ENCODE data around the gene DNAJA2. TPM values are rescaled to one million over a fixed set of nuclear protein-coding genes. Genes with fewer than 3 reads are reported as not detected.
A peak's percentile ranks its signal among the peaks of the same experiment; 100 is the strongest.
"Not testable (repeated sequence)": the region's sequence is repeated elsewhere in the genome, so short reads cannot be mapped to it uniquely, and the experiment has no call there.

The DNAJA2 gene
- polyA plus RNA-seq, 1 donor from 2014 or later, result 99.5 TPM

DNA sequence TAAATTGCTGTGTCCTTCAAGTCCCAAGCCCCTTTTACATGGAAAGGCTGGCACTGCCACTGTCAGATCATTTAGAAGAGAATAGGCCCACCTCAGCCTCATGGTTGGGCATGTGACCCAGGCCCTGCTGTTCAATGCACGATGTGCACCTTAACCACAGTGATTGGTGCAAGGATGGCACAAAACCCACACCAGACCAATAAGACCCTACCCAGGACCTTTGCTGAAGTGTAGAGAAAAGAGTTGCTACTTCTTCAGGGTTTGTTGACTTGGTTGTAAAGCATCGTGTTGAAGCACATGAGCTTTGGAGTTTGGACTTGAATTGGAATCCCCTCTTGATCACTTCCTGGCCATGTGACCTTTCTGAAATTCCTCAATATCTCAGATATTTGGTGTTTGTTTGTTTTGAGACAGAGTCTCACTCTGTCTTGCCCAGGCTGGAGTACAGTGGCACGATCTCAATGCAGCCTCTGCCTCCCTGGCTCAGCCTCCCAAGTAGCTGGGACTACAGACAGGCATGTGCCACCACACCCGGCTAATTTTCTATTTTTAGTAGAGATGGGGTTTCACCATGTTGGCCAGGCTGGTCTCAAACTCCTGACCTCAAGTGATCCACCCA, 24.8 kb downstream of the DNAJA2 start:
- no peak for TF ChIP-seq EZH2 (IDR thresholded peaks at IDR 0.05; ENCODE audit: borderline replicate concordance, insufficient read depth, low read length, poor library complexity, severe bottlenecking)
- TF ChIP-seq SMC3 (conservative IDR thresholded peaks at IDR 0.05; ENCODE audit: poor library complexity), result no peak
- no peak for TF ChIP-seq POLR2AphosphoS5 (IDR thresholded peaks at IDR 0.05)
- TF ChIP-seq RAD21 (conservative IDR thresholded peaks at IDR 0.05), result no peak
- TF ChIP-seq, protein P1, sequence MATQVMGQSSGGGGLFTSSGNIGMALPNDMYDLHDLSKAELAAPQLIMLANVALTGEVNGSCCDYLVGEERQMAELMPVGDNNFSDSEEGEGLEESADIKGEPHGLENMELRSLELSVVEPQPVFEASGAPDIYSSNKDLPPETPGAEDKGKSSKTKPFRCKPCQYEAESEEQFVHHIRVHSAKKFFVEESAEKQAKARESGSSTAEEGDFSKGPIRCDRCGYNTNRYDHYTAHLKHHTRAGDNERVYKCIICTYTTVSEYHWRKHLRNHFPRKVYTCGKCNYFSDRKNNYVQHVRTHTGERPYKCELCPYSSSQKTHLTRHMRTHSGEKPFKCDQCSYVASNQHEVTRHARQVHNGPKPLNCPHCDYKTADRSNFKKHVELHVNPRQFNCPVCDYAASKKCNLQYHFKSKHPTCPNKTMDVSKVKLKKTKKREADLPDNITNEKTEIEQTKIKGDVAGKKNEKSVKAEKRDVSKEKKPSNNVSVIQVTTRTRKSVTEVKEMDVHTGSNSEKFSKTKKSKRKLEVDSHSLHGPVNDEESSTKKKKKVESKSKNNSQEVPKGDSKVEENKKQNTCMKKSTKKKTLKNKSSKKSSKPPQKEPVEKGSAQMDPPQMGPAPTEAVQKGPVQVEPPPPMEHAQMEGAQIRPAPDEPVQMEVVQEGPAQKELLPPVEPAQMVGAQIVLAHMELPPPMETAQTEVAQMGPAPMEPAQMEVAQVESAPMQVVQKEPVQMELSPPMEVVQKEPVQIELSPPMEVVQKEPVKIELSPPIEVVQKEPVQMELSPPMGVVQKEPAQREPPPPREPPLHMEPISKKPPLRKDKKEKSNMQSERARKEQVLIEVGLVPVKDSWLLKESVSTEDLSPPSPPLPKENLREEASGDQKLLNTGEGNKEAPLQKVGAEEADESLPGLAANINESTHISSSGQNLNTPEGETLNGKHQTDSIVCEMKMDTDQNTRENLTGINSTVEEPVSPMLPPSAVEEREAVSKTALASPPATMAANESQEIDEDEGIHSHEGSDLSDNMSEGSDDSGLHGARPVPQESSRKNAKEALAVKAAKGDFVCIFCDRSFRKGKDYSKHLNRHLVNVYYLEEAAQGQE (IDR thresholded peaks at IDR 0.05; ENCODE audit: borderline replicate concordance), result no peak
- TF ChIP-seq, protein P2, sequence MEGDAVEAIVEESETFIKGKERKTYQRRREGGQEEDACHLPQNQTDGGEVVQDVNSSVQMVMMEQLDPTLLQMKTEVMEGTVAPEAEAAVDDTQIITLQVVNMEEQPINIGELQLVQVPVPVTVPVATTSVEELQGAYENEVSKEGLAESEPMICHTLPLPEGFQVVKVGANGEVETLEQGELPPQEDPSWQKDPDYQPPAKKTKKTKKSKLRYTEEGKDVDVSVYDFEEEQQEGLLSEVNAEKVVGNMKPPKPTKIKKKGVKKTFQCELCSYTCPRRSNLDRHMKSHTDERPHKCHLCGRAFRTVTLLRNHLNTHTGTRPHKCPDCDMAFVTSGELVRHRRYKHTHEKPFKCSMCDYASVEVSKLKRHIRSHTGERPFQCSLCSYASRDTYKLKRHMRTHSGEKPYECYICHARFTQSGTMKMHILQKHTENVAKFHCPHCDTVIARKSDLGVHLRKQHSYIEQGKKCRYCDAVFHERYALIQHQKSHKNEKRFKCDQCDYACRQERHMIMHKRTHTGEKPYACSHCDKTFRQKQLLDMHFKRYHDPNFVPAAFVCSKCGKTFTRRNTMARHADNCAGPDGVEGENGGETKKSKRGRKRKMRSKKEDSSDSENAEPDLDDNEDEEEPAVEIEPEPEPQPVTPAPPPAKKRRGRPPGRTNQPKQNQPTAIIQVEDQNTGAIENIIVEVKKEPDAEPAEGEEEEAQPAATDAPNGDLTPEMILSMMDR (IDR thresholded peaks at IDR 0.05; ENCODE audit: poor library complexity, severe bottlenecking), result no peak
- no peak for TF ChIP-seq MXI1 (conservative IDR thresholded peaks at IDR 0.05; ENCODE audit: poor library complexity, severe bottlenecking)
- TF ChIP-seq EP300 (conservative IDR thresholded peaks at IDR 0.05; ENCODE audit: poor library complexity, severe bottlenecking), result no peak
- no peak for TF ChIP-seq TAF1 (IDR thresholded peaks at IDR 0.05; ENCODE audit: low read depth)
- no peaks in the 10 kb centered on the region for H3K27me3 ChIP-seq (ENCODE audit: insufficient read depth, low read depth, low read length)
- H3K4me2 ChIP-seq (ENCODE audit: low read length), result no peak overlapping the region
- no peaks in the 10 kb centered on the region for H4K20me1 ChIP-seq (ENCODE audit: insufficient read depth)
- H3K9ac ChIP-seq (ENCODE audit: low read length), result no peak overlapping the region
- H3K27ac ChIP-seq (ENCODE audit: low read length), result no peak overlapping the region
- H3K36me3 ChIP-seq (ENCODE audit: insufficient read depth, low read length), result no peaks in the 10 kb centered on the region
- H3K4me3 ChIP-seq (ENCODE audit: low read length), result no peak overlapping the region
- H3K79me2 ChIP-seq (replicated peaks; ENCODE audit: insufficient read depth, low read length), result no peaks in the 10 kb centered on the region
- no peaks in the 10 kb centered on the region for H3K9me3 ChIP-seq (ENCODE audit: low read length)
- H3F3A ChIP-seq (ENCODE audit: insufficient read depth, low read length, poor library complexity, severe bottlenecking), result no peaks in the 10 kb centered on the region
- H3K9me2 ChIP-seq (ENCODE audit: insufficient read depth, low read length), result no peaks in the 10 kb centered on the region
- no peak overlapping the region for H2AFZ ChIP-seq (ENCODE audit: low read depth, low read length)

DNA sequence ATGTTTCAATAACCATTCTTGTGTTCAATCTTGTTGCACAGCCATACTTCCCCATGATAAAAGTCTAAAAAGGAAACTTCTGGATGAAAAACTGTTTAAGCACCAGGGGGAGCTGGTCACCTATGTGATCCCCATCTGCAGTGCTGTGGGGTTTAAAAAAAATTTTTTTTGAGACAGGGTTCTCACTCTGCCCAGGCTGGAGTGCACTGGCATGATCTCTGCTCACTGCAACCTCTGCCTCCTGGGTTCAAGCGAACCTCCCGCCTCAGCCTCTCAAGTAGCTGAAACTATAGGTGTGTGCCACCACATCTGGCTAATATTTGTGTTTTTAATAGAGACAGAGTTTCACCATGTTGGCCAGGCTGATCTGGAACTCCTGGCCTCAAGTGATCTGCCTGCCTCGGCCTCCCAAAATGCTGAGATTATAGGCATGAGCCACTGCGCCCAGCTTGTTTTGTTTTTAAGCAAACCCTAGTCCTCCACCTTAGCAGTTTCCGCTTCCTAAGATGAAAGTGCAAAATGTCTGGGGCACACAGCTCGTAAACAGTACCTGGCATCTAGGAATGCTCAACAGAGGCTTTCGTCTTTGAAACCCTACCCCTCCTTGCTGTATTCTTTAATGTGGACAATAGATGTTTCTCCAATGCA, 25.4 kb downstream of the DNAJA2 start:
- H3K27me3 ChIP-seq (ENCODE audit: insufficient read depth, low read depth, low read length), result no peaks in the 10 kb centered on the region
- no peaks in the 10 kb centered on the region for H3K9me2 ChIP-seq (ENCODE audit: insufficient read depth, low read length)
- no peaks in the 10 kb centered on the region for H3K36me3 ChIP-seq (ENCODE audit: insufficient read depth, low read length)
- H3K9me3 ChIP-seq (ENCODE audit: low read length), result no peaks in the 10 kb centered on the region
- no peak overlapping the region for H3K27ac ChIP-seq (ENCODE audit: low read length)
- H3K4me2 ChIP-seq (ENCODE audit: low read length), result no peak overlapping the region
- no peak overlapping the region for H2AFZ ChIP-seq (ENCODE audit: low read depth, low read length)
- no peaks in the 10 kb centered on the region for H3F3A ChIP-seq (ENCODE audit: insufficient read depth, low read length, poor library complexity, severe bottlenecking)
- no peaks in the 10 kb centered on the region for H4K20me1 ChIP-seq (ENCODE audit: insufficient read depth)
- no peak overlapping the region for H3K4me3 ChIP-seq (ENCODE audit: low read length)
- peak; percentile 65 for TF ChIP-seq RAD21 (conservative IDR thresholded peaks at IDR 0.05)
- TF ChIP-seq, protein P1 (IDR thresholded peaks at IDR 0.05; ENCODE audit: borderline replicate concordance), result no peak
- TF ChIP-seq, protein P2 (IDR thresholded peaks at IDR 0.05; ENCODE audit: poor library complexity, severe bottlenecking), result peak; percentile 61
- no peak for TF ChIP-seq MXI1 (conservative IDR thresholded peaks at IDR 0.05; ENCODE audit: poor library complexity, severe bottlenecking)
- no peak for TF ChIP-seq TAF1 (IDR thresholded peaks at IDR 0.05; ENCODE audit: low read depth)
- TF ChIP-seq POLR2AphosphoS5 (IDR thresholded peaks at IDR 0.05), result no peak
- no peak for TF ChIP-seq EZH2 (IDR thresholded peaks at IDR 0.05; ENCODE audit: borderline replicate concordance, insufficient read depth, low read length, poor library complexity, severe bottlenecking)
- no peak for TF ChIP-seq EP300 (conservative IDR thresholded peaks at IDR 0.05; ENCODE audit: poor library complexity, severe bottlenecking)
- TF ChIP-seq SMC3 (conservative IDR thresholded peaks at IDR 0.05; ENCODE audit: poor library complexity), result peak; percentile 71
- no peak overlapping the region for H3K9ac ChIP-seq (ENCODE audit: low read length)
- no peaks in the 10 kb centered on the region for H3K79me2 ChIP-seq (replicated peaks; ENCODE audit: insufficient read depth, low read length)

DNA sequence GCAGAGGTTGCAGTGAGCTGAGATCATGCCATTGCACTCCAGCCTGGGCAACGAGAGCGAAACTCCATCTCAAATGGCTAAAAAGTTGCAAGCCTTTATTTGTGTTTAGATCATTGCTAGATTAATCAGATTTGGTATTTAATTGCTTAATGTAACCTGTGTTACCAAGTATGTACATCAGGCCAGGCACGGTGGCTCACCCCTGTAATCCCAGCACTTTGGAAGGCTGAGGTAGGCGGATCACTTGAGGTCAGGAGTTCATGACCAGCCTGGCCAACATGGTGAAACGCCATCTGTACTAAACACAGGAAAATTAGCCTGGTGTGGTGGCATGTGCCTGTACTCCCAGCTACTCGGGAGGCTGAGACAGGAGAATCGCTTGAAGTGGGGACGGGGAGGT, 28.8 kb downstream of the DNAJA2 start:
- H3K9me3 ChIP-seq (ENCODE audit: low read length); H3K9me2 ChIP-seq (ENCODE audit: insufficient read depth, low read length); H3K4me2 ChIP-seq (ENCODE audit: low read length); H3F3A ChIP-seq (ENCODE audit: insufficient read depth, low read length, poor library complexity, severe bottlenecking); H3K27ac ChIP-seq (ENCODE audit: low read length); H3K4me3 ChIP-seq (ENCODE audit: low read length); H3K9ac ChIP-seq (ENCODE audit: low read length); H3K79me2 ChIP-seq (replicated peaks; ENCODE audit: insufficient read depth, low read length); H2AFZ ChIP-seq (ENCODE audit: low read depth, low read length); H3K36me3 ChIP-seq (ENCODE audit: insufficient read depth, low read length); H3K27me3 ChIP-seq (ENCODE audit: insufficient read depth, low read depth, low read length); H4K20me1 ChIP-seq (ENCODE audit: insufficient read depth): not testable (repeated sequence)
